Activated CD8-positive, alpha-beta memory T cell treated with anti-CD3 and anti-CD28 coated beads, Interleukin-2, amount 50 U/mL, for 1 hour (primary cell): ENCODE measurements around the gene FYCO1.
A peak's percentile ranks its signal among the peaks of the same experiment; 100 is the strongest.

ENCODE experiments used
- DNase-seq: peaks from one replicate; pipeline ENCODE4 v3.0.0-alpha.2; 2020; ENCODE audit errors: extremely low read depth

FYCO1 gene

DNA sequence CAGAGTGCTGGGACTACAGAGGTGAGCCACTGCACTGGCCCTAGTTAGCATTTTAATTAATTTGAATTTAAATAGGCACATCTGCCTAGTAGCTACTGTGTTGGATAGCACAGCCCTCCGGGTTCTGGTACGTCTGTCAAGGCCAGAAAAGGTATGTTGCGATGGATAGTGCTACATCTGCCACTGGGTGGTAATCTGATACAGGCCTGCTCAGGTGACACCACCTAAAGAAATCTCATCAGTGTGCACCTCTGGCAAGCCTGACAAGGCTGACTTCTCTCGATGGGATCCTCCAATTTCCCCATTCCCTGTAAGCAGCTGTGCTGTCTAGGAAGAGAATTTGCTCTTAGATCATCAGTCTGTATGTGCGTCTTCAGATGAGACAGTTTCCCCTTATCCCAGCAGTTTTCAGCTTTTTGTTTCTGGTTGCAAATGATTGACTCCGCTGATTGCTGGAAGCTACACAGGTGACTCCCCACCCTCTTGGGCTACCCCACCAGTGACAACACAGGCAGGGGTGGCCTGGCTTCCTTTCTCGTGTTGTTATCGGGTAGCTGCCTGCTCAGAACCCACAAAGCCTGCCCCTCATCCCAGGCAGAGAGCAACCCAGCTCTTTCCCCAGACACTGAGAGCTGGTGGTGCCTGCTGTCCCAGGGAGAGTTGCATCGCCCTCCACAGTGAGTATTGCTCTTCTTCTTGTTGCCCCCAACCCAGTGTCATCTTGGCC, 109.5 kb downstream of the FYCO1 start, which contains the start of gene CCR9:
CCR9 (plus strand) TSS at position 565 of the 727 bp plus-strand sequence. CDS start 8,391 bp downstream, outside the sequence.
- no peak for DNase-seq

DNA sequence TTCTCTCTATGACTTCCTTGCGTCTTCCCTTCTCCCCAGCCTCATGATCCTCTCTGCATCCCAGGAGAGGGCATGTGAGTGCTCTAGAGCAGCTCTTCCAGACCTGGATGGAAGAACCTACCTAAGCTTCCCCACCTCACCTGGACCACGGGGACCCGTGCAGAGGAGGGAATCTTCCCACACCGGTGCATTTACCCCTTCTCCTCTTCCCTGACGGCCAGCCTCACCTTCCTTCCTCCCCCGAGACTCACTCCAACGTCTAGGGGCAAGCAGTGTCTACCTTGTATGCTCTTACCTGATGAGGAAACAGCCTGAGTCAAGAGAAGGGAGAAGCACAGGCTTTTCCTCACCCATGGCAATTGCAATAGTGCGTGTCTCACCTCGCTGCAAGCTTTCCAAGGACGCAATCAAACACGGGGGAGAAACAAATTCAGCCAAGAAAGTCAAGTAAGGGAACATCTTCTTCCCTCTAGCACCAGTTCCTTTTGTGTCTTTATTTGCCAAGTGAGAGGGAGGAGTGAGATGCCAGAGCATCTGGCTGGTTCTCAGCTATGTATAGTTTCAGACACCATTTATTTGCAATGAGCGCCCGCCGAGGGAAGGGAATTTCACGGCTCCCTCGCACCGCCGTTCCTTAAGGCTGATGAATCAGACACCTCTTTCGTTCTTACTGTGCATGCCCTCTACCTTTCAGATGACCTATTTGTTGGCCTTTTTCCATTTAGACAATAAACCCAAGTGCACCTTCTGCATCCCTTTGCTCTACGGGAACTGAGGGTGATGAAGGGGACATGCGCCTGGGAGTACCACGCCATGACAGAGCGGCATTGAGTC, 111.0 kb downstream of the FYCO1 start:
- DNase-seq = no peak

- DNase-seq = peak; percentile 25
These were observed 114.3 kb downstream of the FYCO1 start for GRCh38 chr3:45881078-45882022.

- DNase-seq = no peak
These were observed 114.9 kb downstream of the FYCO1 start for GRCh38 chr3:45880725-45881077.

GRCh38 chr3:45878124-45878523, 117.5 kb downstream of the FYCO1 start:
- no peak for DNase-seq

GRCh38 chr3:45874677-45875346, 120.8 kb downstream of the FYCO1 start:
- DNase-seq = no peak

DNA sequence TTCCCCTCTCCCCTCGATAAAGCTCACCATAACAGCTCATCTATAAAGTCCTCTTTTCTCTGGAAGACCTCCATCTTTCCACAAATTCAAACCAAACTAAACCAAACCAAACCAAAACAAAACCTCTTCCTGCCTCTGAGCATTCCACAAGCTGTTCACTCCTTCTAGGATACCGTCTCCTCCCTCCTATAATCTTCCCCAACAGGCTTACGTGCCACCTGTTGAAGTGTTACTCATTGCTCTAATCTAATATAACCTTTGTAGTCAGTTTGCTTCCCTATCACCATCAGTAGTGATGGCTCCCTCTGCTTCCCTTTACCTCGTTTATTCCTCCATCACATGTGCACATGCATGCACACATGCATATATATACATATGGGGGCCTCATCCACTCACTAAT, 122.0 kb downstream of the FYCO1 start:
- DNase-seq = no peak

- no peak for DNase-seq
These were observed 122.6 kb downstream of the FYCO1 start for GRCh38 chr3:45873036-45873435.

DNA sequence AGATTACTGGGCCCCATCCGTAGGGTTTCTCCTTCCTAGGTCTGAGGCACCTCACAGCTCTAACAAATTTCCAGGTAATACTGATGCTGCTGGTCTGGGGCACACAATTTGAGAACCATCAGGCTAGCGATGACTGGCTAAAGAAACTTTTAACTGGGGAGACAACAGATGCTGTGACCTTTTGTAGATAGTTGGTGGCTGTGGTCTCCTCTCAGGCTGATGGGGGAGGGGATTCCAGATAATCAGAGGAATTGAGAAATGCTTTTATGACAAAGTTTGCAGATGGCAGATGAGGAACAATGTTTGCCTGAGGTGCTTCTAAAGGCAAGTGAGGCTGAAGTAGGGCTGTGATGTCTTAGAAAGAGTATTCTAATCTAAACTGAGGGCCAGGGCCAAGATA, 123.1 kb downstream of the FYCO1 start:
- no peak for DNase-seq

GRCh38 chr3:45871780-45872179, 123.8 kb downstream of the FYCO1 start:
- no peak for DNase-seq

- peak; percentile 59 for DNase-seq
These were observed 125.5 kb downstream of the FYCO1 start for GRCh38 chr3:45870099-45870498.

DNA sequence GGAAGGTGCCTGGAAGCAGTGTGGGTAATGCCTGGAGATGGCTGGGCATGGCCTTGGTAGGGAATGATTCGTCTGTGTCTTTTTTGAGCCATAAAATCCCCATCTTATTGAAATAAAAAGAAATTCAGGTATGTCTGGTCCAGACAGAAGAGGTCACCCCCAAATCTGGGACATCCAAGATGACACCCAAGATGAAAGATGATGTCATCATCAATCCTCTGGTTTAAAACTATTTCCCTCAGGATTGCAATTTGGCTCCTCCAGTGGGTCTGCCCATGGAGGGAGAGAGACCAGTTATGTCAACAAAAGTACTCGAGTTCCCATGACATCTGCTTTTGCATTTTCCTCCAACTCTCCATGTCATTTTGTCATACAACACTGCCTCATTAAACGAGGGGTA, 126.0 kb downstream of the FYCO1 start:
- DNase-seq = no peak

DNA sequence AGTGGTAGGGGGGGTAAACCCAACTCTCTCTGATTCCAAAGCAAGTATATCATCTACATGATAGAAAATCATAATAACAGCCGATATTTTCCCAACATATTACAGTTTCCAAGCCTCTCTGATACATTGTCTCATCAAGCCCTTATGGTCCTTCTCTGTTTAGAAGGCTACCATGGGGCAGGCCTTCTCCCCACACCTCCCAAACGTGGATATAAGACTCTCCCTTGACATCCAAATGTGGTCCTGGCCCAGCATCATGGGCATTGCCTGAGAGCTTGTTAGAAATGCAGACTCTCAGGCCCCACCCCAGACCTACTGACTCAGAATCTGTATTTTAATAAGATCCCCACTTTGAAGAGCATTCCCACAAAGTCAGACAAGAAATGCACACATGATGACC, 127.0 kb downstream of the FYCO1 start:
- DNase-seq = no peak

DNA sequence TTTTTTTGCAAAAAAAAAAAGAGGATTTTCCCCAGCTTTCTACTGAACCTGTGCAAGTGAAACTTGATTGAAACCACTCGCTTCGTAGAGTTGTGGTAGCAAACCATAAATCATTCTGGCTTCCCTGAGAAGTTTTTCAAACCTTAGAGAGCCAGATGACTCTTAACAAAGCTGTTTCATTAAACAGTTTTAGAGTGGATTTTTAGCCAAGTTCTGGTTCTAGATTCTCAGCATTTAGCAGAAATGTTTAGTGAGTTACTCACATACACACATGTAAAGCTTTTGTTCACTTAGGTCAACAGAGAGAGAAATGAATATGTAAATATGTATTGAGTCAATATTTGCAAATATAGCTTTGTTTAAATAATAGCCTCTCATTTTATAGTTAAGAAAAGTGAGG, 127.4 kb downstream of the FYCO1 start:
- DNase-seq = no peak
